Measurements from ENCODE around the gene TAGLN. TPM values are rescaled to one million over a fixed set of nuclear protein-coding genes. Genes with fewer than 3 reads are reported as not detected.

TAGLN gene
- total RNA-seq, result 100 to 1,000 TPM in 4 of 6 experiments, 10 to 100 TPM in 2; 41.2 to 158 (median 112) TPM
- long read RNA-seq, transcript TAGLN-202 (5 exons, 928 nt), result major isoform, 12 of 15 reads
- long read RNA-seq, partial matches to known transcripts, result 1 of 15 reads
- long read RNA-seq, other reads (novel, unspliced or antisense), result 1 of 15 reads

DNA sequence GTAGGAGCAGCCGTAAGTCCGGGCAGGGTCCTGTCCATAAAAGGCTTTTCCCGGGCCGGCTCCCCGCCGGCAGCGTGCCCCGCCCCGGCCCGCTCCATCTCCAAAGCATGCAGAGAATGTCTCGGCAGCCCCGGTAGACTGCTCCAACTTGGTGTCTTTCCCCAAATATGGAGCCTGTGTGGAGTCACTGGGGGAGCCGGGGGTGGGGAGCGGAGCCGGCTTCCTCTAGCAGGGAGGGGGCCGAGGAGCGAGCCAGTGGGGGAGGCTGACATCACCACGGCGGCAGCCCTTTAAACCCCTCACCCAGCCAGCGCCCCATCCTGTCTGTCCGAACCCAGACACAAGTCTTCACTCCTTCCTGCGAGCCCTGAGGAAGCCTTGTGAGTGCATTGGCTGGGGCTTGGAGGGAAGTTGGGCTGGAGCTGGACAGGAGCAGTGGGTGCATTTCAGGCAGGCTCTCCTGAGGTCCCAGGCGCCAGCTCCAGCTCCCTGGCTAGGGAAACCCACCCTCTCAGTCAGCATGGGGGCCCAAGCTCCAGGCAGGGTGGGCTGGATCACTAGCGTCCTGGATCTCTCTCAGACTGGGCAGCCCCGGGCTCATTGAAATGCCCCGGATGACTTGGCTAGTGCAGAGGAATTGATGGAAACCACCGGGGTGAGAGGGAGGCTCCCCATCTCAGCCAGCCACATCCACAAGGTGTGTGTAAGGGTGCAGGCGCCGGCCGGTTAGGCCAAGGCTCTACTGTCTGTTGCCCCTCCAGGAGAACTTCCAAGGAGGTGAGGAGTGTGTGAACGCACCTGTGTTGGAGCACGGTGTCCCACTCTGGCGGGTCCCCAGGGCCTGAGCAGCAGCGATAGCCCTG lies at the start of gene TAGLN:
TAGLN (plus strand) TSS at position 318 of the 863 bp plus-strand sequence. CDS start 3,644 bp downstream, outside the sequence.
- no peaks in the 10 kb centered on the region for H3K9me3 ChIP-seq
- peak within 1 kb of the TSS; percentile 56 to 69 (median 59) for H3K27ac ChIP-seq
- H3K27me3 ChIP-seq, result no peaks in the 10 kb centered on the region
- no CpG with 5 or more reads among the region's 34 CpGs for WGBS (ENCODE audit: insufficient coverage, low coverage, low lambda C conversion rate, missing lambda C conversion rate)
- H3K36me3 ChIP-seq, result peaks cover 0 to 18% (median 1%) of the 10 kb centered on the region in 4 donors
- ATAC-seq (peak; percentile 43 to 51 (median 45)), DNase-seq (peak; percentile 42 to 64 (median 53))
- H3K4me3 ChIP-seq, result peak within 1 kb of the TSS; percentile 22 to 40 (median 31)
- H3K4me1 ChIP-seq, result no peaks in the 10 kb centered on the region
- TF ChIP-seq, protein P1, sequence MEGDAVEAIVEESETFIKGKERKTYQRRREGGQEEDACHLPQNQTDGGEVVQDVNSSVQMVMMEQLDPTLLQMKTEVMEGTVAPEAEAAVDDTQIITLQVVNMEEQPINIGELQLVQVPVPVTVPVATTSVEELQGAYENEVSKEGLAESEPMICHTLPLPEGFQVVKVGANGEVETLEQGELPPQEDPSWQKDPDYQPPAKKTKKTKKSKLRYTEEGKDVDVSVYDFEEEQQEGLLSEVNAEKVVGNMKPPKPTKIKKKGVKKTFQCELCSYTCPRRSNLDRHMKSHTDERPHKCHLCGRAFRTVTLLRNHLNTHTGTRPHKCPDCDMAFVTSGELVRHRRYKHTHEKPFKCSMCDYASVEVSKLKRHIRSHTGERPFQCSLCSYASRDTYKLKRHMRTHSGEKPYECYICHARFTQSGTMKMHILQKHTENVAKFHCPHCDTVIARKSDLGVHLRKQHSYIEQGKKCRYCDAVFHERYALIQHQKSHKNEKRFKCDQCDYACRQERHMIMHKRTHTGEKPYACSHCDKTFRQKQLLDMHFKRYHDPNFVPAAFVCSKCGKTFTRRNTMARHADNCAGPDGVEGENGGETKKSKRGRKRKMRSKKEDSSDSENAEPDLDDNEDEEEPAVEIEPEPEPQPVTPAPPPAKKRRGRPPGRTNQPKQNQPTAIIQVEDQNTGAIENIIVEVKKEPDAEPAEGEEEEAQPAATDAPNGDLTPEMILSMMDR (IDR thresholded peaks at IDR 0.05), result no peak
- TF ChIP-seq POLR2A (IDR thresholded peaks at IDR 0.05), result peak; percentile 41
- intact Hi-C loops (cut with DNase I), result no loop called here

DNA sequence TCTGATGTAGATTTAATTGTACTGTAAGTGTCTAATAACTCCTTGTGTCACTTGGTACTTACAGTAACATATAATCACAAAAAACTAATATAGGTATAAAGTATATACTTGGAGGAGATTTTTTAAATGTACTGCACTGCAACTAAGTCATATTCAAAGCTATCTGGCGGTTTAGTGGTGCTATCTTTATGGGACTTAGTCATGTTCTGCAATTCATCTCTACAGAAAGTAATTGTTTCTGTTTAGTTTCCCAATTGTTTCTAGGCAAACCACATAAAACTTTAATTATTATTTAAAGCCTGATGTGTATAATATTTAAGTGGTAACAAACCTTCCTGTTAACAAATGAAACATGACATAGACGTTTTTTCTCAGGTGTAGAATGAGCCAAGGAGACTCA lies 47.1 kb upstream of the TAGLN start:
- 64% methylated on average over 2 of the region's 2 CpGs for WGBS (ENCODE audit: insufficient coverage, low coverage, low lambda C conversion rate, missing lambda C conversion rate)
- ATAC-seq, result no peak
- TF ChIP-seq, protein P1 (IDR thresholded peaks at IDR 0.05), result no peak
- no peak for TF ChIP-seq POLR2A (IDR thresholded peaks at IDR 0.05)

DNA sequence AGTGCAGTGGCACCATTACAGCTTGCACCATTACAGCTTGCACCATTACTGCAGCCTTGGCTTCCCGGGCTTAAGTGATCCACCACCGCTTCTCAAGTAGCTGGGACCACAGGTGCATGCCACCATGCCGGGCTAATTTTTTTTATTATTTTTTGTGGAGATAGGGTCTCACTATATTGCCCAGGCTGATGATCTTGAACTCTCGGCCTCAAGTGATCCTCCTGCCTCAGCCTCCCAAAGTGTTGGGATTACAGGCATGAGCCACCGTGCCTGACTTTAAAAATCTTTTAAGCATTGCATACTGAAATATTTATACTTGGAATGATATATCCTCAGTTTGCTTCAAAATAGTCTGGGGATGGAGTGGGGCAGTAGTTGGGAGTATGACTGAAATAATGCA lies 44.7 kb upstream of the TAGLN start:
- intact Hi-C loops (cut with DNase I), result no loop called here
- WGBS (ENCODE audit: insufficient coverage, low coverage, low lambda C conversion rate, missing lambda C conversion rate), result 100% methylated on average over 5 of the region's 5 CpGs
- ATAC-seq, result no peak
- no peak for DNase-seq
- no peaks in the 10 kb centered on the region for H3K27me3 ChIP-seq
- H3K27ac ChIP-seq, result no peak overlapping the region
- no peak for TF ChIP-seq POLR2A (IDR thresholded peaks at IDR 0.05)
- TF ChIP-seq, protein P1 (IDR thresholded peaks at IDR 0.05), result no peak
- no peak overlapping the region for H3K4me3 ChIP-seq
- H3K9me3 ChIP-seq, result no peaks in the 10 kb centered on the region
- peaks cover 0 to 14% (median 0%) of the 10 kb centered on the region in 4 donors for H3K36me3 ChIP-seq
- H3K4me1 ChIP-seq, result peaks cover 0 to 4% (median 0%) of the 10 kb centered on the region in 4 donors

More for the DNA sequence above, 47.1 kb upstream of the TAGLN start:
- intact Hi-C loops (cut with DNase I), result no loop called here
- Histone ChIP-seq H3K4me3 (no peak overlapping the region), H3K36me3 (peaks cover 0 to 14% (median 0%) of the 10 kb centered on the region in 4 donors), H3K27me3 (no peaks in the 10 kb centered on the region), H3K27ac (no peak overlapping the region), H3K4me1 (peaks cover 0 to 4% (median 0%) of the 10 kb centered on the region in 4 donors), H3K9me3 (no peaks in the 10 kb centered on the region)
- DNase-seq, result no peak

DNA sequence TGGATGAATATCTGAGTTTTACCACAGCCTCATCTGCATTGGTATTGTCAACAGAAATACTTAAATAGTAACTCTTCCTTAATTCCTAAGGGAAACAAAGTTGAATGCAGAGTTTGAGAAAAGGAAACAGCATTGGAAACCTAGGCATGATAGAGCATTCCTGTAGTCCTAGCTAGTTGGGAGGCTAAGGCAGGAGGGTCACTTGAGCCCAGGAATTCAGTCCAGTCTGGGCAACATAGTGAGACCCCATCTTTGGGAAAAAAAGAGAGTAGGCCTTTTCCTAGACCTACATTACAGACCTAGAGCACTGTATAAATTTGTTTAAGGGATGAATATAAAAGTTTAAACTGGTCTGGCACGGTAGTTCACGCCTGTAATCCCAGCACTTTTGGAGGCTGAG lies 41.7 kb upstream of the TAGLN start:
- TF ChIP-seq, protein P1 (IDR thresholded peaks at IDR 0.05), result no peak
- TF ChIP-seq POLR2A (IDR thresholded peaks at IDR 0.05), result no peak
- Histone ChIP-seq H3K4me1 (no peaks in the 10 kb centered on the region), H3K27me3 (no peaks in the 10 kb centered on the region), H3K36me3 (peaks cover 0 to 23% (median 4%) of the 10 kb centered on the region in 4 donors), H3K27ac (no peak overlapping the region), H3K4me3 (no peak overlapping the region), H3K9me3 (no peaks in the 10 kb centered on the region)
- no peak for DNase-seq
- intact Hi-C loops (cut with DNase I), result no loop called here
- 100% methylated on average over 1 of the region's 2 CpGs for WGBS (ENCODE audit: insufficient coverage, low coverage, low lambda C conversion rate, missing lambda C conversion rate)
- no peak for ATAC-seq

Measured in right lobe of liver (tissue), 6 donors.